WTC11 (cell line): ENCODE results near the gene CLEC3B. TPM values are rescaled to one million over a fixed set of nuclear protein-coding genes. Genes with fewer than 3 reads are reported as not detected.

Experiments used
- ATAC-seq: fragments of 200-7000 bp; cut with Tn5 transposase; 2 replicates; pipeline ENCODE4 v1.10.0; 2021; ENCODE audit warnings: mild to moderate bottlenecking, moderate library complexity
- CTCF ChIA-PET: fragments of 300-600 bp; sonication (Branson Sonifier 250); formaldehyde crosslinking; loops from one replicate; lab custom pipeline; 2021; ENCODE audit warnings: antibody characterized with exemption; lab: Charles Lee
- POLR2A ChIA-PET: fragments of 350-600 bp; sonication (Branson Sonifier 250); formaldehyde crosslinking; loops from one replicate; lab custom pipeline; 2021; ENCODE audit warnings: antibody characterized with exemption; lab: Charles Lee
- DNase-seq: peaks from one replicate; pipeline ENCODE4 v3.0.0; 2021; ENCODE audit warnings: low spot score
- H3K27ac Mint-ChIP-seq: 2 replicates; pipeline ENCODE4 v1.8.0; 2021; ENCODE audit warnings: mixed read lengths
- H3K27me3 Mint-ChIP-seq: 2 replicates; pipeline ENCODE4 v1.8.0; 2021; ENCODE audit warnings: low read depth, mild to moderate bottlenecking, moderate library complexity, mixed read lengths
- H3K36me3 Mint-ChIP-seq: 2 replicates; pipeline ENCODE4 v1.8.0; 2021; ENCODE audit warnings: mixed read lengths
- H3K4me1 Mint-ChIP-seq: 2 replicates; pipeline ENCODE4 v1.8.0; 2022; ENCODE audit warnings: mixed read lengths
- H3K4me3 Mint-ChIP-seq: 2 replicates; pipeline ENCODE4 v1.8.0; 2021; ENCODE audit warnings: mild to moderate bottlenecking, moderate library complexity, mixed read lengths
- H3K9me3 Mint-ChIP-seq: 2 replicates; pipeline ENCODE4 v1.8.0; 2021; ENCODE audit warnings: mixed read lengths
- E2F1 ChIP-seq: sonication (generic); formaldehyde crosslinking; IDR thresholded peaks from 2 replicates; pipeline ENCODE4 v1.8.0; 2022; ENCODE audit warnings: mild to moderate bottlenecking, missing genetic modification reagents
- ESRRA ChIP-seq: sonication (generic); formaldehyde crosslinking; IDR thresholded peaks from 2 replicates; pipeline ENCODE4 v1.8.1; 2022; ENCODE audit warnings: mild to moderate bottlenecking, missing genetic modification reagents, borderline replicate concordance
- JAZF1 ChIP-seq: fragments of 250-450 bp; sonication (Bioruptor Pico); IDR thresholded peaks from 2 replicates; pipeline ENCODE4 v1.9.0; 2021; ENCODE audit warnings: moderate library complexity, mild to moderate bottlenecking, inconsistent platforms
- NFE2L1 ChIP-seq: sonication (generic); formaldehyde crosslinking; IDR thresholded peaks from 2 replicates; pipeline ENCODE4 v1.8.1; 2023; ENCODE audit warnings: missing genetic modification reagents
- SOX15 ChIP-seq: fragments of 250-450 bp; sonication (Bioruptor Pico); IDR thresholded peaks from 2 replicates; pipeline ENCODE4 v1.9.0; 2021; ENCODE audit warnings: mild to moderate bottlenecking
- TCF7 ChIP-seq: sonication (generic); formaldehyde crosslinking; IDR thresholded peaks from 2 replicates; pipeline ENCODE4 v1.8.0; 2022; ENCODE audit warnings: mild to moderate bottlenecking, low read depth, missing genetic modification reagents, moderate library complexity
- ZNF121 ChIP-seq: sonication (generic); formaldehyde crosslinking; IDR thresholded peaks from 2 replicates; pipeline ENCODE4 v1.8.0; 2023; ENCODE audit warnings: missing genetic modification reagents
- ZNF219 ChIP-seq: sonication (generic); formaldehyde crosslinking; IDR thresholded peaks from 2 replicates; pipeline ENCODE4 v1.8.0; 2023; ENCODE audit warnings: missing genetic modification reagents, mild to moderate bottlenecking, borderline replicate concordance
- ZNF263 ChIP-seq: sonication (generic); formaldehyde crosslinking; IDR thresholded peaks from 2 replicates; pipeline ENCODE4 v1.8.1; 2022; ENCODE audit warnings: low read depth, mild to moderate bottlenecking, moderate library complexity, missing genetic modification reagents
- ZNF281 ChIP-seq: sonication (generic); formaldehyde crosslinking; IDR thresholded peaks from 2 replicates; pipeline ENCODE4 v1.8.0; 2023; ENCODE audit warnings: mild to moderate bottlenecking, missing genetic modification reagents
- ZNF532 ChIP-seq: fragments of 250-450 bp; sonication (Bioruptor Pico); IDR thresholded peaks from 2 replicates; pipeline ENCODE4 v1.9.0; 2021; ENCODE audit warnings: mild to moderate bottlenecking, borderline replicate concordance
- total RNA-seq: library from RNA; stranded (reverse); gene quantifications from 3 replicates; pipeline ENCODE4 v1.2.3, GENCODE V29; 2021
- TF ChIP-seq, protein P1 (sequence below): fragments of 250-450 bp; sonication (Bioruptor Pico); IDR thresholded peaks from 2 replicates; pipeline ENCODE4 v1.8.0; 2021; ENCODE audit warnings: mild to moderate bottlenecking
- TF ChIP-seq, protein P2 (sequence below): sonication (generic); formaldehyde crosslinking; IDR thresholded peaks from 2 replicates; pipeline ENCODE4 v1.8.1; 2023; ENCODE audit warnings: mild to moderate bottlenecking, missing genetic modification reagents, moderate library complexity
- TF ChIP-seq, protein P3 (sequence below): sonication (generic); formaldehyde crosslinking; IDR thresholded peaks from 2 replicates; pipeline ENCODE4 v1.8.0; 2022; ENCODE audit warnings: missing genetic modification reagents
- TF ChIP-seq, protein P4 (sequence below): sonication (generic); formaldehyde crosslinking; IDR thresholded peaks from 2 replicates; pipeline ENCODE4 v1.8.1; 2023; ENCODE audit warnings: mild to moderate bottlenecking, missing genetic modification reagents, borderline replicate concordance
- TF ChIP-seq, protein P5 (sequence below): sonication (generic); formaldehyde crosslinking; IDR thresholded peaks from 2 replicates; pipeline ENCODE4 v1.8.0; 2022; ENCODE audit warnings: mild to moderate bottlenecking, missing genetic modification reagents

CLEC3B gene
- total RNA-seq, 1 experiment from 2014 or later, result 0.81 TPM

- Mint-ChIP-seq H3K9me3 (peaks cover 26% of the 10 kb centered on the region), H3K27ac (no peak overlapping the region), H3K4me1 (no peaks in the 10 kb centered on the region), H3K4me3 (no peak overlapping the region), H3K27me3 (no peaks in the 10 kb centered on the region), H3K36me3 (peaks cover 82% of the 10 kb centered on the region)
- ChIA-PET POLR2A (no interaction called here), CTCF (no interaction called here)
- DNase-seq, result no peak
- no peak for ATAC-seq
- TF ChIP-seq SOX15 (CRISPR knock-in tag) (no peak), ZNF532 (CRISPR knock-in tag) (no peak), NFE2L1 (no peak), JAZF1 (CRISPR knock-in tag) (no peak), TCF7 (CRISPR knock-in tag) (no peak), ZNF121 (no peak), ESRRA (CRISPR knock-in tag) (no peak), ZNF281 (CRISPR knock-in tag) (no peak), E2F1 (no peak), ZNF219 (CRISPR knock-in tag) (no peak), ZNF263 (CRISPR knock-in tag) (no peak)
- TF ChIP-seq, protein P1, sequence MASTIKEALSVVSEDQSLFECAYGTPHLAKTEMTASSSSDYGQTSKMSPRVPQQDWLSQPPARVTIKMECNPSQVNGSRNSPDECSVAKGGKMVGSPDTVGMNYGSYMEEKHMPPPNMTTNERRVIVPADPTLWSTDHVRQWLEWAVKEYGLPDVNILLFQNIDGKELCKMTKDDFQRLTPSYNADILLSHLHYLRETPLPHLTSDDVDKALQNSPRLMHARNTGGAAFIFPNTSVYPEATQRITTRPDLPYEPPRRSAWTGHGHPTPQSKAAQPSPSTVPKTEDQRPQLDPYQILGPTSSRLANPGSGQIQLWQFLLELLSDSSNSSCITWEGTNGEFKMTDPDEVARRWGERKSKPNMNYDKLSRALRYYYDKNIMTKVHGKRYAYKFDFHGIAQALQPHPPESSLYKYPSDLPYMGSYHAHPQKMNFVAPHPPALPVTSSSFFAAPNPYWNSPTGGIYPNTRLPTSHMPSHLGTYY (CRISPR knock-in tag), result no peak
- TF ChIP-seq, protein P2, sequence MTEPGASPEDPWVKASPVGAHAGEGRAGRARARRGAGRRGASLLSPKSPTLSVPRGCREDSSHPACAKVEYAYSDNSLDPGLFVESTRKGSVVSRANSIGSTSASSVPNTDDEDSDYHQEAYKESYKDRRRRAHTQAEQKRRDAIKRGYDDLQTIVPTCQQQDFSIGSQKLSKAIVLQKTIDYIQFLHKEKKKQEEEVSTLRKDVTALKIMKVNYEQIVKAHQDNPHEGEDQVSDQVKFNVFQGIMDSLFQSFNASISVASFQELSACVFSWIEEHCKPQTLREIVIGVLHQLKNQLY, result no peak
- TF ChIP-seq, protein P3, sequence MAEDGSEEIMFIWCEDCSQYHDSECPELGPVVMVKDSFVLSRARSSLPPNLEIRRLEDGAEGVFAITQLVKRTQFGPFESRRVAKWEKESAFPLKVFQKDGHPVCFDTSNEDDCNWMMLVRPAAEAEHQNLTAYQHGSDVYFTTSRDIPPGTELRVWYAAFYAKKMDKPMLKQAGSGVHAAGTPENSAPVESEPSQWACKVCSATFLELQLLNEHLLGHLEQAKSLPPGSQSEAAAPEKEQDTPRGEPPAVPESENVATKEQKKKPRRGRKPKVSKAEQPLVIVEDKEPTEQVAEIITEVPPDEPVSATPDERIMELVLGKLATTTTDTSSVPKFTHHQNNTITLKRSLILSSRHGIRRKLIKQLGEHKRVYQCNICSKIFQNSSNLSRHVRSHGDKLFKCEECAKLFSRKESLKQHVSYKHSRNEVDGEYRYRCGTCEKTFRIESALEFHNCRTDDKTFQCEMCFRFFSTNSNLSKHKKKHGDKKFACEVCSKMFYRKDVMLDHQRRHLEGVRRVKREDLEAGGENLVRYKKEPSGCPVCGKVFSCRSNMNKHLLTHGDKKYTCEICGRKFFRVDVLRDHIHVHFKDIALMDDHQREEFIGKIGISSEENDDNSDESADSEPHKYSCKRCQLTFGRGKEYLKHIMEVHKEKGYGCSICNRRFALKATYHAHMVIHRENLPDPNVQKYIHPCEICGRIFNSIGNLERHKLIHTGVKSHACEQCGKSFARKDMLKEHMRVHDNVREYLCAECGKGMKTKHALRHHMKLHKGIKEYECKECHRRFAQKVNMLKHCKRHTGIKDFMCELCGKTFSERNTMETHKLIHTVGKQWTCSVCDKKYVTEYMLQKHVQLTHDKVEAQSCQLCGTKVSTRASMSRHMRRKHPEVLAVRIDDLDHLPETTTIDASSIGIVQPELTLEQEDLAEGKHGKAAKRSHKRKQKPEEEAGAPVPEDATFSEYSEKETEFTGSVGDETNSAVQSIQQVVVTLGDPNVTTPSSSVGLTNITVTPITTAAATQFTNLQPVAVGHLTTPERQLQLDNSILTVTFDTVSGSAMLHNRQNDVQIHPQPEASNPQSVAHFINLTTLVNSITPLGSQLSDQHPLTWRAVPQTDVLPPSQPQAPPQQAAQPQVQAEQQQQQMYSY (CRISPR knock-in tag), result no peak
- TF ChIP-seq, protein P4, sequence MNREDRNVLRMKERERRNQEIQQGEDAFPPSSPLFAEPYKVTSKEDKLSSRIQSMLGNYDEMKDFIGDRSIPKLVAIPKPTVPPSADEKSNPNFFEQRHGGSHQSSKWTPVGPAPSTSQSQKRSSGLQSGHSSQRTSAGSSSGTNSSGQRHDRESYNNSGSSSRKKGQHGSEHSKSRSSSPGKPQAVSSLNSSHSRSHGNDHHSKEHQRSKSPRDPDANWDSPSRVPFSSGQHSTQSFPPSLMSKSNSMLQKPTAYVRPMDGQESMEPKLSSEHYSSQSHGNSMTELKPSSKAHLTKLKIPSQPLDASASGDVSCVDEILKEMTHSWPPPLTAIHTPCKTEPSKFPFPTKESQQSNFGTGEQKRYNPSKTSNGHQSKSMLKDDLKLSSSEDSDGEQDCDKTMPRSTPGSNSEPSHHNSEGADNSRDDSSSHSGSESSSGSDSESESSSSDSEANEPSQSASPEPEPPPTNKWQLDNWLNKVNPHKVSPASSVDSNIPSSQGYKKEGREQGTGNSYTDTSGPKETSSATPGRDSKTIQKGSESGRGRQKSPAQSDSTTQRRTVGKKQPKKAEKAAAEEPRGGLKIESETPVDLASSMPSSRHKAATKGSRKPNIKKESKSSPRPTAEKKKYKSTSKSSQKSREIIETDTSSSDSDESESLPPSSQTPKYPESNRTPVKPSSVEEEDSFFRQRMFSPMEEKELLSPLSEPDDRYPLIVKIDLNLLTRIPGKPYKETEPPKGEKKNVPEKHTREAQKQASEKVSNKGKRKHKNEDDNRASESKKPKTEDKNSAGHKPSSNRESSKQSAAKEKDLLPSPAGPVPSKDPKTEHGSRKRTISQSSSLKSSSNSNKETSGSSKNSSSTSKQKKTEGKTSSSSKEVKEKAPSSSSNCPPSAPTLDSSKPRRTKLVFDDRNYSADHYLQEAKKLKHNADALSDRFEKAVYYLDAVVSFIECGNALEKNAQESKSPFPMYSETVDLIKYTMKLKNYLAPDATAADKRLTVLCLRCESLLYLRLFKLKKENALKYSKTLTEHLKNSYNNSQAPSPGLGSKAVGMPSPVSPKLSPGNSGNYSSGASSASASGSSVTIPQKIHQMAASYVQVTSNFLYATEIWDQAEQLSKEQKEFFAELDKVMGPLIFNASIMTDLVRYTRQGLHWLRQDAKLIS, result no peak
- TF ChIP-seq, protein P5, sequence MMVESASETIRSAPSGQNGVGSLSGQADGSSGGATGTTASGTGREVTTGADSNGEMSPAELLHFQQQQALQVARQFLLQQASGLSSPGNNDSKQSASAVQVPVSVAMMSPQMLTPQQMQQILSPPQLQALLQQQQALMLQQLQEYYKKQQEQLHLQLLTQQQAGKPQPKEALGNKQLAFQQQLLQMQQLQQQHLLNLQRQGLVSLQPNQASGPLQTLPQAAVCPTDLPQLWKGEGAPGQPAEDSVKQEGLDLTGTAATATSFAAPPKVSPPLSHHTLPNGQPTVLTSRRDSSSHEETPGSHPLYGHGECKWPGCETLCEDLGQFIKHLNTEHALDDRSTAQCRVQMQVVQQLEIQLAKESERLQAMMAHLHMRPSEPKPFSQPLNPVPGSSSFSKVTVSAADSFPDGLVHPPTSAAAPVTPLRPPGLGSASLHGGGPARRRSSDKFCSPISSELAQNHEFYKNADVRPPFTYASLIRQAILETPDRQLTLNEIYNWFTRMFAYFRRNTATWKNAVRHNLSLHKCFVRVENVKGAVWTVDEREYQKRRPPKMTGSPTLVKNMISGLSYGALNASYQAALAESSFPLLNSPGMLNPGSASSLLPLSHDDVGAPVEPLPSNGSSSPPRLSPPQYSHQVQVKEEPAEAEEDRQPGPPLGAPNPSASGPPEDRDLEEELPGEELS, result no peak
These were observed 22.2 kb upstream of the CLEC3B start for GRCh38 chr3:45003859-45004258.
